Neuron (in vitro differentiated cells): ENCODE data around the gene RAB7A.

ENCODE experiments used
- H2AFZ ChIP-seq: one replicate; pipeline ENCODE4 v1.6.1; 2013; ENCODE audit warnings: low read depth, mild to moderate bottlenecking, inconsistent platforms, low read length, moderate library complexity
- H3K27me3 ChIP-seq: one replicate; pipeline ENCODE4 v1.6.1; 2013; ENCODE audit warnings: low read length; ENCODE audit not compliant: insufficient read depth
- H3K36me3 ChIP-seq: one replicate; pipeline ENCODE4 v1.6.1; 2013; ENCODE audit warnings: low read length; ENCODE audit not compliant: insufficient read depth
- H3K4me1 ChIP-seq: one replicate; pipeline ENCODE4 v1.6.1; 2013; ENCODE audit warnings: low read length; ENCODE audit not compliant: insufficient read depth
- H3K4me3 ChIP-seq: 2 replicates; pipeline ENCODE4 v1.5.1; 2013; ENCODE audit warnings: mild to moderate bottlenecking, low read length, moderate library complexity
- H3K9me3 ChIP-seq: one replicate; pipeline ENCODE4 v1.6.1; 2013; ENCODE audit warnings: low read length

RAB7A gene

DNA sequence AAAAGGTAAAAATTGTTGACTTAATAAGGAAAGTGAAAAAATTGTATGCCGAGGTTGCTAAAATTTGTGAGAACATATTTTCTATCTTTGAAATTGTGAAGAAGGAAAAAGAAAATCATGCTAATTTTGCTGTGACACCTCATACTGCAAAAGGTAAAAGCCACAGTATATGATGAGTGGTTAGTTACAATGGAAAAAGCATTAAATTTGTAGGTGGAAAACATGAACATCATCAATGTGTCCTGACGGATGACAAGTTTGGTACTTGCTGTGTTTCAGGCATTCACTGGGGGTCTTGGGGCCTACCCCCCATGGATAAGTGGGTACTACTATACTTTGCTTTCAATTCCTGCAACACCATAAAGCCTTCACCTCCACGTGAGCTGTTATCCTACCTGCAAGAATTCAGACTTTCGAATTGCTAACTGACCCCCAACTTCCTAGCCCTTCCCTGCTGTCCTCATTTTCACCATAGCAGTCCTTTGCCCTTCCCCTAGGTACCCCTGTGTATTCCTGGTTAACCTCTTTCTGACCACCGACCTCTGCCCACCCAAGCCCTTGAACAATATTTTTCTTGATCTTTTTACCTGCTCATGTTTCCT, 62.4 kb downstream of the RAB7A start:
- Histone ChIP-seq H3K9me3 (no peaks in the 10 kb centered on the region), H3K27me3 (no peaks in the 10 kb centered on the region), H3K4me3 (no peak overlapping the region), H2AFZ (no peak overlapping the region), H3K36me3 (no peaks in the 10 kb centered on the region), H3K4me1 (no peaks in the 10 kb centered on the region)

DNA sequence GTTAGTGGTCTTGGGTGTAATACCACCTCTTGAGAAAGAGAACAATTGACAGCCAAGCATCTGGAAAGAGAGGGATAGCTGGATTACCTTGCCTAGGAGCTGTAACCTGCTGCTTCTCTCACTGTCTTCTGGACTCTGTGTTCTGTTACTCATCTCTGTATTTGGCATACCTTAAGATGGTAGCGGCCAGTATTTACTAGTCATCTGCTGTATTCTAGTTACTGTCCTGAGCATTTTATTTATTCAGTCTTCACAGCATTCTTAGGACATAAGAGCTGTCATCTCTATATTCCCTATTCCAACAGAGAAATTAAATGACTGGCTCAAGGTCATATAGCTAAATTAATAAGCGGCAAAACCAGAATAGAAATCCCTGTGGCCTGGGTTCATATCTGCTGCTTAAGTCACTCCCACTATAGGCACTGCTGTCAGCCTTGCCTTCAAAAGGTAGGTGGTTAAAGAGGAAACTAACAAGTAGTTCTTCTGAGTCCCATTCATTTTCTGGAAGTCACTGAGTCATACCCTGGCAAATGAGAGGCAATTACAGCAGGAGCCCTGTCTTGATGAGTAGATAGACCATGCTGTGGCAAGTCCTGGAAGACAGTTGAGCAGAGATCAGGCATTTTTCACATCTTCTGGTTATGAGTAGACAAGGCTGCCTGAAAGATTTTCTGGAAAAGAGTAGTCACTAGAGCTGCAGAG, 68.2 kb downstream of the RAB7A start:
- Histone ChIP-seq H3K9me3 (no peaks in the 10 kb centered on the region), H3K4me1 (no peaks in the 10 kb centered on the region), H3K4me3 (no peak overlapping the region), H3K36me3 (peaks cover 29% of the 10 kb centered on the region), H2AFZ (no peak overlapping the region), H3K27me3 (no peaks in the 10 kb centered on the region)

DNA sequence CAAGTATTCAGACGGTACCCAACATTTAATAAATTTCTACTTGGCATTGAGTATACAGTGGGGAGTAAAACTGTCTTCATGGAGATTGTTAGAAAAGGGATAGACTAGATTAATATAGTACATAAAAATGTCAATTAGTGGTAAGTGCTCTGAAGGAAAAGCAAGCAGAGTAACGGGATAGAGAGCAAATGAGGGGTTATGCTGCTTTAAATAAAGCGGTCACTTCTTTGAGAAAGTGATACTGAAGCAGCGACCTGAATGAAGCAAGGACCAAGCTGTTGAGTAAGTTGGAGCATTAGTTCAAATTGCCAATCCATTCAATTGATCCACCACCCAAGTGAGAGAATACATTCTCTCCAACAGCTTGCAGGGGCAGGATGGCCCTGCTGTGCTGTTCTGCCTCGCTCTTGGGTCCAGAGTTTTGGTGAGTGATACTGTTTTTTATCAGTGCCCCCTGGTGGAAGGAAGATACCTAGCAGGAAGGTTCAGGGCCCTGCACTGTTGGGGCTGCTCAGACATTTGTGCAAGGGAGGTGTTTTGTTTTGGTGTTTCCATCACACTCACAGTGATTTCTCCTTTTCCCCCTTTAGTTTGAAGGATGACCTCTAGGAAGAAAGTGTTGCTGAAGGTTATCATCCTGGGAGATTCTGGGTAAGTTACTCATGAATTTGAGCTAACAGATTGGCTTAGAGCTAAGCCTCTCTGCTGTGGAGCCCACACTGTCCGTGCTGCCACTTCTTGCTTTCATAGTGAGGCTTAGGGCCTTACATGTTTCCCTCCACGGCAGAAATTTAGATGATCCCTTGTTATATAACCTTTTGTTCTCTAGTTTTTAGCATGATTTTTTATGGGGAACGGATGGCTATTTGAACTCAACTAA, 69.0 kb downstream of the RAB7A start:
- Histone ChIP-seq H3K4me3 (no peak overlapping the region), H3K27me3 (no peaks in the 10 kb centered on the region), H3K9me3 (no peaks in the 10 kb centered on the region), H3K4me1 (no peaks in the 10 kb centered on the region), H2AFZ (no peak overlapping the region), H3K36me3 (peaks cover 37% of the 10 kb centered on the region)

DNA sequence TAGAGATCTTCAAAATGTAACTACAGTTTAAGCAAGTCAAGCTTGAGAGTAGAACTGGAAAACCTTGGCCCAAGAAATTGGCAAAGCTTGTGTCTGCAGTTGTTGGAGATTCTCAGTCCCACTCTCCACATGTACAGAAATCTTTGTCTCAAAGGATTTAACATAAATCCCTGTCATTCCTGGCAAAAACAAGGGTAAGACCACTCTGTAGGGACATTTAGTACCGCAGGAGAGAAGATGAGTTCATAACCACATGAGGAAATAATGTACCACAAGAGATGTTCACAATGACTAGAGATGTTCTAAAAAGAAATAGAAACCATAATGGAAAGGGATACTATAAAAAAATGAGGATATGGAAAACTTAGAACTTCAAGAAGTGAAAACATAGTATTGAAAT, 73.7 kb downstream of the RAB7A start:
- no peaks in the 10 kb centered on the region for H3K27me3 ChIP-seq
- no peaks in the 10 kb centered on the region for H3K4me1 ChIP-seq
- H3K36me3 ChIP-seq = peaks cover 59% of the 10 kb centered on the region
- H3K4me3 ChIP-seq = no peak overlapping the region
- H3K9me3 ChIP-seq = no peaks in the 10 kb centered on the region
- no peak overlapping the region for H2AFZ ChIP-seq

DNA sequence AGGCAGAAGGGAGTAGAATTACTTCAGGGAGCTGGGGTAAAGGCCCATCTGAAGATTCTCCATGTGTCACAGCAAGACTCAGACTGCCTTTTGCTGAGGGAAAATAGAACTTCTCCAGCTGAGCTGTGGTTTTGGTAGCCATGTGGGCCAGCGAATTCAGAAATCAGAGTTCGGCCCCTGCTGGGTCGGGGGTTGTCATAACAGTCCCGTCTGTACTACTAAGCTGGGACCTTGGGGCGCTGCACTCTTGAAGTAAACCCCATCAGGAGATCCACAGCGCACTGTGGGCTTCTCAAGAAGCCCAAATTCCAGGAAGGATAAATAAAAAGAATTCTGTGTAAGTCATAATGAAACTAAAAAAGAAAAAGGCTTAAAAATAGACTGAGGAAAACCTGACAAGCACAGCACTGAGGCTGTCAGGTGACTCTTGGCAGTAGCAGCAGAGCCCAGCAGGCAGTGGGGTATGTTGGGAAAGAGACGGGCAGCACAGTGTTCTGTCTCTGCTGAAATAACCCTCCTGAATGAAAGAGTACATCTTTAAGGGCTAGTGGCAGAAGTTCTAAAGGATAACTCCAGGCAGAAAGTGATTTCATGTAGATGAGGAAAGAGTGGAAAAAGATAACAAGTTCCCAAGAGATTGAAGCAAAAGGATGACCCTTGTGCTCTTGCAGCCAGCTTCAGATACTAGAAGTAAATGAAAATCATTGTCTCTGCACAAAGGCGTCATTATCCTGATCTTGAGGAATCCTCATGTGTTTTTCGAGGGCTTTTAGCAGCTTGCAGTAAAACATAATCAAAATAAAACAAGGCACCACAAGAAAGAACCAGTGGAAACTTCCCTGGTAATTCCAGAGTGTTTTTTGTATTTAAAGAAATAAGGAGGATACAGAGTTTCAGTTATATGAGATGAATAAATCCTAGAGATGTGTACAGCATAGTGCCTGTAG, 74.5 kb downstream of the RAB7A start:
- H2AFZ ChIP-seq = no peak overlapping the region
- no peaks in the 10 kb centered on the region for H3K9me3 ChIP-seq
- no peaks in the 10 kb centered on the region for H3K4me1 ChIP-seq
- no peak overlapping the region for H3K4me3 ChIP-seq
- peaks cover 67% of the 10 kb centered on the region for H3K36me3 ChIP-seq
- H3K27me3 ChIP-seq = no peaks in the 10 kb centered on the region

DNA sequence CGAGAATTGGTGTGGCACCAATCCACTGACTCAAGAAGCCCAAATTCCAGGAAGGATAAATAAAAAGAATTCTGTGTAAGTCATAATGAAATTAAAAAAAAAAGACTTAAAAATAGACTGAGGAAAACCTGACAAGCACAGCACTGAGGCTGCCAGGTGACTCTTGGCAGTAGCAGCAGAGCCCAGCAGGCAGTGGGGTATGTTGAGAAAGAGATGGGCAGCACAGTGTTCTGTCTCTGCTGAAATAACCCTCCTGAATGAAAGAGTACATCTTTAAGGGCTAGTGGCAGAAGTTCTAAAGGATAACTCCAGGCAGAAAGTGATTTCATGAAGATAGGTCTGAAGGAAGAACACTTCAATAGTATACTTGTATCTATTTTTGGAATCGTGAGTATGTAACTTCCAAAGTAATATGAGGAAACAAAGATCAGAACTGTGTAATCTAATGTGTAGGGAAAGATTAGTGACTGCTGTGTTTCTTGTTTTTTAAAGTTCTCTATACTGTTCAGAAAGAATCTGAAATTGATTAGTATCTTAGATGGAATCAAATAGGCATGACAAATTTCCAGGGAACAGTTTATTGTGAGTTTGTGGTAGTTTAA, 75.9 kb downstream of the RAB7A start:
- Histone ChIP-seq H2AFZ (no peak overlapping the region), H3K9me3 (no peaks in the 10 kb centered on the region), H3K36me3 (peaks cover 71% of the 10 kb centered on the region), H3K27me3 (no peaks in the 10 kb centered on the region), H3K4me1 (no peaks in the 10 kb centered on the region), H3K4me3 (no peak overlapping the region)

DNA sequence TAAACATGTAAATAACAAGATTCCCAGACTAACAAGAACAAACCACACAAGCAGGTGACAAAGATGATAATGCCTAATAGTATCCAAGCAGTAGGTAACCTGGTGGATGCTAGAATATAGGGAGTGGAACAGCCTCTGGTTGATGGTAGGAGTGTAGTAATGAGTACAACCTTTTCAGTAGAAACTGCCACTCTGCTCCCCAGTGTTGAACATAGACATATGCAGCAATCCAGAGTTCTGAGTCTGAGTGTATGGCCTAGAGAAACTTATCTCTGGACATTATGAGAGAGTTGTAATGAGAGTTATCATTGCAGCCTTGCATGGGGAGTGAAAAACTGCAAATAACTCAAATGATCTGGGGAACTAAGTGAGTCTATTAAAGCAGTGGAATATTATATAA, 77.3 kb downstream of the RAB7A start:
- H3K4me1 ChIP-seq = no peaks in the 10 kb centered on the region
- no peaks in the 10 kb centered on the region for H3K27me3 ChIP-seq
- H3K36me3 ChIP-seq = peaks cover 69% of the 10 kb centered on the region
- no peak overlapping the region for H3K4me3 ChIP-seq
- no peaks in the 10 kb centered on the region for H3K9me3 ChIP-seq
- H2AFZ ChIP-seq = no peak overlapping the region

DNA sequence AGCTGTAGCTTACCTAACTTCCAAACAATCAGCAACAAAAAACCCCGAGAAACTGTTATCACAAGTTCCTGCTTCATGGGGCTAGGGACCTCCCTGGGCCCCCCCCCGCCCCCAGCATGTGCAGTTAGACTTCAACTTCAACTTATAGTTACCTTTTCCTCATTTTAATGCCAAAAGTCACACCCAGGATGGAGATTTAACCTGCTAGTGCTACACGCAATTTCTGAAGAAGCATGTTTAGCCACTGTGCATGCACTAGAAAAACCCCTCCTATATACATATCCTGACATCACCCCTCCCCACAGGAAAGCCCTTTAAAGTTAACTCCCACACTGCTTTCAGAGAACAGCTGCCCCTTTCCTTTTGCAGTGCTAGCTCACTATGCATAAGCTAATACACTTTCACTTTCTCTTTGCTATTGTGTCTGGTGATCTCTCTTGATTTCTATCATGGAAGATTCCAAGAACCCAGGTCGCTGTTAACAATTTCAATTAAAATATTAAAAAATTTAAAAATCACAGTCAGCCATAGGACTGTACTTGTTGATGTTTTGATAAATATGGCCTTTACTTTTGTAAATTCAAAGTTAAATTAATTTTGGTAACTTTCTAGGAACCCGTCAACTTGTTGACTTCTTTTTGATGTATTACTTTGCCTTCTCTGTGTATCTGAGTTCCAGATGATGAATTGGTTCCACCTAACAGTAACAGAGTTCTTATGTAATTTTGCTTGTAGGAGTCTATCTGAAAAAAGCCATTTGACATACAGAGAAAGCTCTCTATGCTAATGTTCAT, 78.2 kb downstream of the RAB7A start:
- Histone ChIP-seq H3K36me3 (peaks cover 70% of the 10 kb centered on the region), H3K4me3 (no peak overlapping the region), H3K9me3 (no peaks in the 10 kb centered on the region), H2AFZ (no peak overlapping the region), H3K4me1 (no peaks in the 10 kb centered on the region), H3K27me3 (no peaks in the 10 kb centered on the region)

DNA sequence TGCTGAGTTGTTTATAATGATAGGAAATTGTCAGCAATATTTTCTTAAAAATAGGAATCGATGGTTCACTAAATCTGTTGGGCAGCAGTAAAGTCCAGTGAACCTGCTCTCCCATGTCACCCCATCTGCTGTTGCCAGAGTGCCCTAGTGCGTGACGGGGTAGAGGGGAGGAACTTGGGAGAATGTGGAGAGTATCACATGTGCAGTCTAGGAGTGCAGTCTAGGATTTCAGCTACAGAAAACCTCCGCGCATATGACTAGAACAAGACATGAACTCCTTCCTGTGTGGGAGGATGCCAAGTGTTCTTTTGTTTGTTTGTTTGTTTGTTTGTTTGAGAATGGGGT, 78.8 kb downstream of the RAB7A start:
- Histone ChIP-seq H2AFZ (no peak overlapping the region), H3K4me3 (no peak overlapping the region), H3K36me3 (peaks cover 69% of the 10 kb centered on the region), H3K9me3 (no peaks in the 10 kb centered on the region), H3K27me3 (no peaks in the 10 kb centered on the region), H3K4me1 (no peaks in the 10 kb centered on the region)

DNA sequence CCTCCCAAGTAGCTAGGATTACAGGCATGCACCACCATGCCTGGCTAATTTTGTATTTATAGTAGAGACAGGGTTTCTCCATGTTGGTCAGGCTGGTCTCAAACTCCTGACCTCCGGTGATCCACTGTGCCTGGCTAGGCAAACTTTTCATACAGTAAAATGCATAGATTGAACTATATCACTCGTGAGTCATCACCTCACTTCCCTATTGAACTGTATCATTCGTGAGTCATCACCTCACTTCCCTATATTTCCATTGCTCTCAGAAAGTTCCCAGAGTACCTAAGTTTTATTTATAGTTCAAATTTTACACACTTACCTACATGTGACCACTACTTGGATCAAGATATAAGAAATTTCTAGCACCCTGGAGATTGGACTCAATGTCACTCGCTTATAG, 79.8 kb downstream of the RAB7A start:
- H3K36me3 ChIP-seq = peaks cover 64% of the 10 kb centered on the region
- H3K9me3 ChIP-seq = no peaks in the 10 kb centered on the region
- no peaks in the 10 kb centered on the region for H3K4me1 ChIP-seq
- H2AFZ ChIP-seq = no peak overlapping the region
- no peak overlapping the region for H3K4me3 ChIP-seq
- H3K27me3 ChIP-seq = no peaks in the 10 kb centered on the region

DNA sequence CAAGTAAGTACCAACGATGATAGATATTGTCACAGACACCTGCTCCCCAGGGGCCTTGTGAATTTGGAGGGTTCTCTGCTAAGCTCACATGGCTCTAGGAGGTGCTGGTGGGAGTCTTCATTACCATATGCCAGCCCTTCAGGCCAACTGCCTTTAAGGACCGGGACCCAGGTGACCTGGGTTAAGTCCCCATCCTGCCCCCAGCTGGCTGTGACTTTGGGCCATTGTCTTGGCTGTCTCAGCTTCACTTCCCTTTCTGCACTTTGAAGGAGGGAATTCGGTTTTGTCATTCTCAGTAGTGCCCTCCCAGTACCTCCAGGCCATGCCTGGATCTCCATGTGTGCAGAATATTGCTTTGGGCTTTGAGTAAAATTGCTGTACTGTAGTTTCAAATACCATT, 80.6 kb downstream of the RAB7A start:
- no peak overlapping the region for H2AFZ ChIP-seq
- no peaks in the 10 kb centered on the region for H3K4me1 ChIP-seq
- peaks cover 65% of the 10 kb centered on the region for H3K36me3 ChIP-seq
- no peaks in the 10 kb centered on the region for H3K27me3 ChIP-seq
- H3K4me3 ChIP-seq = no peak overlapping the region
- no peaks in the 10 kb centered on the region for H3K9me3 ChIP-seq
